Astrocyte of the spinal cord (primary cell): Measurements from ENCODE around the gene ARF1.

Experiments used
- DNase-seq: peaks from one replicate; pipeline ENCODE4 v3.0.0; 2011; ENCODE audit warnings: low read depth, low spot score
- H3K4me3 ChIP-seq: 2 replicates; pipeline ENCODE4 v1.5.1; 2011; ENCODE audit warnings: low read depth, mild to moderate bottlenecking, low read length, moderate library complexity
- in situ Hi-C: cut with HindIII; loops from 2 replicates; pipeline ENCODE4 v1.10.0; 2017; ENCODE audit warnings: low sequenced_read_pairs
- TF ChIP-seq, protein P1 (sequence below): IDR thresholded peaks from 2 replicates; pipeline ENCODE4 v1.5.1; 2012; ENCODE audit warnings: low read depth, mild to moderate bottlenecking, low read length, inconsistent platforms

The ARF1 gene

GRCh38 chr1:228112617-228113016 is 30.1 kb downstream of the ARF1 start:
- in situ Hi-C loops: no loop called here
- TF ChIP-seq, protein P1, sequence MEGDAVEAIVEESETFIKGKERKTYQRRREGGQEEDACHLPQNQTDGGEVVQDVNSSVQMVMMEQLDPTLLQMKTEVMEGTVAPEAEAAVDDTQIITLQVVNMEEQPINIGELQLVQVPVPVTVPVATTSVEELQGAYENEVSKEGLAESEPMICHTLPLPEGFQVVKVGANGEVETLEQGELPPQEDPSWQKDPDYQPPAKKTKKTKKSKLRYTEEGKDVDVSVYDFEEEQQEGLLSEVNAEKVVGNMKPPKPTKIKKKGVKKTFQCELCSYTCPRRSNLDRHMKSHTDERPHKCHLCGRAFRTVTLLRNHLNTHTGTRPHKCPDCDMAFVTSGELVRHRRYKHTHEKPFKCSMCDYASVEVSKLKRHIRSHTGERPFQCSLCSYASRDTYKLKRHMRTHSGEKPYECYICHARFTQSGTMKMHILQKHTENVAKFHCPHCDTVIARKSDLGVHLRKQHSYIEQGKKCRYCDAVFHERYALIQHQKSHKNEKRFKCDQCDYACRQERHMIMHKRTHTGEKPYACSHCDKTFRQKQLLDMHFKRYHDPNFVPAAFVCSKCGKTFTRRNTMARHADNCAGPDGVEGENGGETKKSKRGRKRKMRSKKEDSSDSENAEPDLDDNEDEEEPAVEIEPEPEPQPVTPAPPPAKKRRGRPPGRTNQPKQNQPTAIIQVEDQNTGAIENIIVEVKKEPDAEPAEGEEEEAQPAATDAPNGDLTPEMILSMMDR: no peak
- no peak overlapping the region for H3K4me3 ChIP-seq
- DNase-seq: no peak

- DNase-seq: no peak
- TF ChIP-seq, protein P1: no peak
- H3K4me3 ChIP-seq: no peak overlapping the region
- in situ Hi-C loops: no loop called here
Observed at GRCh38 chr1:228114827-228115226, 32.3 kb downstream of the ARF1 start.

DNA sequence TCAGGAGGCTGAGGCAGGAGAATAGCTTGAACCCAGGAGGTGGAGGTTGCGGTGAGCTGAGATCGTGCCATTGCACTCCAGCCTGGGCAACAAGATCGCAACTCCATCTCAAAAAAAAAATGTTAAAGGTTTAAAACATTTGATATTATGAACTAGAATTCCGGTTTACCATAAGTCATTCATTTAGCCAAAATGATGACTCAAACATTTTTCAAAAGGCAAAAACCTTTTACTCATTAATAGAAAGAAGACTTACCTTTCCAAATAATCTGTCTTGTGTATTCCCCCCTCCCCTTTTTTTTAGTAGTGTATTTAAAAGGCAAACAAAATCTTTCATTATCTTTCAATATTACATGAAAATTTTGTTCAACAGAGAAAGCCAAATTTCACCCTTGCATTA is 34.8 kb downstream of the ARF1 start:
- no peak overlapping the region for H3K4me3 ChIP-seq
- in situ Hi-C loops: no loop called here
- DNase-seq: no peak
- TF ChIP-seq, protein P1: no peak

- no peak overlapping the region for H3K4me3 ChIP-seq
- in situ Hi-C loops: no loop called here
- no peak for DNase-seq
- TF ChIP-seq, protein P1: no peak
Observed at GRCh38 chr1:228118040-228118439, 35.5 kb downstream of the ARF1 start.

- TF ChIP-seq, protein P1: no peak
- no peak overlapping the region for H3K4me3 ChIP-seq
- DNase-seq: no peak
- in situ Hi-C loops: no loop called here
Observed at GRCh38 chr1:228120351-228120750, 37.8 kb downstream of the ARF1 start.

GRCh38 chr1:228120857-228121489 is 38.5 kb downstream of the ARF1 start:
- H3K4me3 ChIP-seq: no peak overlapping the region
- DNase-seq: no peak
- in situ Hi-C loops: no loop called here
- TF ChIP-seq, protein P1: no peak
